Stimulated activated CD4-positive, alpha-beta T cell treated with anti-CD3 and anti-CD28 coated beads, Interleukin-15, amount 100 ng/mL, for 24 hours (primary cell): ENCODE measurements around the gene GAST.

Source experiments
- DNase-seq: peaks from one replicate; pipeline ENCODE4 v3.0.0-alpha.2; 2020

Gene GAST

GRCh38 chr17:41717408-41718286, 5.5 kb downstream of the GAST start:
- no peak for DNase-seq

GRCh38 chr17:41718287-41718645, 6.1 kb downstream of the GAST start:
- DNase-seq: no peak

- DNase-seq: no peak
These were observed 10.1 kb downstream of the GAST start for GRCh38 chr17:41722231-41722630.

- DNase-seq: no peak
These were observed 11.8 kb downstream of the GAST start for GRCh38 chr17:41723801-41724475.

GRCh38 chr17:41724476-41725050, 12.4 kb downstream of the GAST start:
- DNase-seq: no peak

GRCh38 chr17:41725134-41725533, 13.0 kb downstream of the GAST start:
- DNase-seq: no peak

GRCh38 chr17:41728056-41728455, 15.9 kb downstream of the GAST start:
- DNase-seq: no peak

GRCh38 chr17:41730479-41730878, 18.3 kb downstream of the GAST start:
- DNase-seq: no peak

- DNase-seq: no peak
These were observed 19.7 kb downstream of the GAST start for GRCh38 chr17:41731836-41732235.

- peak; percentile 15 for DNase-seq
These were observed 21.4 kb downstream of the GAST start for GRCh38 chr17:41733348-41734138.

GRCh38 chr17:41734139-41734948, 22.2 kb downstream of the GAST start, which contains the start of gene HAP1:
TSS of gene HAP1 (minus strand) at chr17:41734643. CDS start at chr17:41734634, 9 bp downstream.
- peak; percentile 39 for DNase-seq

- DNase-seq: no peak
These were observed 22.8 kb downstream of the GAST start for GRCh38 chr17:41734949-41735313.

- no peak for DNase-seq
These were observed 23.6 kb downstream of the GAST start for GRCh38 chr17:41735744-41736143.

GRCh38 chr17:41736983-41737679, 25.0 kb downstream of the GAST start:
- DNase-seq: no peak

- DNase-seq: no peak
These were observed 25.5 kb downstream of the GAST start for GRCh38 chr17:41737680-41738023.

GRCh38 chr17:41738077-41738800, 26.1 kb downstream of the GAST start:
- peak; percentile 85 for DNase-seq

- DNase-seq: no peak
These were observed 26.6 kb downstream of the GAST start for GRCh38 chr17:41738801-41739112.

GRCh38 chr17:41739661-41740352, 27.7 kb downstream of the GAST start:
- no peak for DNase-seq

- DNase-seq: no peak
These were observed 28.4 kb downstream of the GAST start for GRCh38 chr17:41740506-41740905.

GRCh38 chr17:41741709-41742108, 29.6 kb downstream of the GAST start:
- no peak for DNase-seq

GRCh38 chr17:41748275-41748674, 36.1 kb downstream of the GAST start:
- no peak for DNase-seq
